Prostate gland (tissue), 2 donors: ENCODE results near the gene AMTN.

Experiments
- POLR2A ChIP-seq: fragments of 450-650 bp; IDR thresholded peaks from one replicate; pipeline ENCODE4 v1.6.1; 2016; ENCODE audit warnings: antibody characterized with exemption, mild to moderate bottlenecking
- POLR2AphosphoS5 ChIP-seq: sonication (generic); formaldehyde crosslinking; IDR thresholded peaks from one replicate; pipeline ENCODE4 v1.6.1; 2017; ENCODE audit warnings: antibody characterized with exemption
- TF ChIP-seq, protein P1 (sequence below), 4 experiments: fragments of 200-600 bp in 2 of 4; fragments of 450-650 bp in 2 of 4; sonication (generic) in 2 of 4; IDR thresholded peaks; 1 replicate in 3 of 4; 2 replicates in 1 of 4; pipeline ENCODE4 v1.5.1; 2016 to 2019; ENCODE audit warnings: antibody characterized with exemption in 4 of 4, mild to moderate bottlenecking in 2 of 4, moderate library complexity in 2 of 4

DNA sequence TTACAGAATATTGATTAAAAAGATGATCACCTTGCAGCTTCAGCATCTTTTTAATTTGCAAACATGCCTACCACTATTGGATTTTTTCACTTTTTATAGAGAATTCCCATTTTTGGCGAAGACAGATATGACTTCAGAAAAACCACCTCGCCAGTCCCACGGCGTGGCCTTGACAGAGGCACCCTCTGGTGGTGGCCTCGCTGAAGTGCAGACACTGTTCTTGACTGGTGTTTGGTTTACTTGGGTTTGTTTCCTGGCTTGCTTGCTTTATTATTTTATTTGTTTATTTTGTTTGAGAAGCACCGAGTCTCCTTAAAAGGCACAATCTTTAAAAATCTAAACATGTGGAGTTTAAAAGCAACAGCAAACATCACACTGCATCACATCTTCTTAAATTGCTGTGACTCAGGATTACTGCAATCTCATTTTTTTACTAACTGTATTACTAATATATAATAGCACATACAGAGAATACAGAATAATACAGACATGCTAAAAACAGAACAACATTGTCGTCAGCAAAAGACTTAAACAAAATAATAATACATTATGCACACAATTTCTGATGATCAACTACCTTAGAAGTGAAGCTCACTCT is 13.1 kb upstream of the AMTN start:
- TF ChIP-seq POLR2A (no peak), POLR2AphosphoS5 (no peak)
- TF ChIP-seq, protein P1, sequence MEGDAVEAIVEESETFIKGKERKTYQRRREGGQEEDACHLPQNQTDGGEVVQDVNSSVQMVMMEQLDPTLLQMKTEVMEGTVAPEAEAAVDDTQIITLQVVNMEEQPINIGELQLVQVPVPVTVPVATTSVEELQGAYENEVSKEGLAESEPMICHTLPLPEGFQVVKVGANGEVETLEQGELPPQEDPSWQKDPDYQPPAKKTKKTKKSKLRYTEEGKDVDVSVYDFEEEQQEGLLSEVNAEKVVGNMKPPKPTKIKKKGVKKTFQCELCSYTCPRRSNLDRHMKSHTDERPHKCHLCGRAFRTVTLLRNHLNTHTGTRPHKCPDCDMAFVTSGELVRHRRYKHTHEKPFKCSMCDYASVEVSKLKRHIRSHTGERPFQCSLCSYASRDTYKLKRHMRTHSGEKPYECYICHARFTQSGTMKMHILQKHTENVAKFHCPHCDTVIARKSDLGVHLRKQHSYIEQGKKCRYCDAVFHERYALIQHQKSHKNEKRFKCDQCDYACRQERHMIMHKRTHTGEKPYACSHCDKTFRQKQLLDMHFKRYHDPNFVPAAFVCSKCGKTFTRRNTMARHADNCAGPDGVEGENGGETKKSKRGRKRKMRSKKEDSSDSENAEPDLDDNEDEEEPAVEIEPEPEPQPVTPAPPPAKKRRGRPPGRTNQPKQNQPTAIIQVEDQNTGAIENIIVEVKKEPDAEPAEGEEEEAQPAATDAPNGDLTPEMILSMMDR (IDR thresholded peaks at IDR 0.05), result peak; percentile 48 to 87 (median 72)
